Measurements from ENCODE around the gene FAM120B. TPM values are rescaled to one million over a fixed set of nuclear protein-coding genes. Genes with fewer than 3 reads are reported as not detected.

FAM120B gene
- total and polyA plus RNA-seq, 3 donors from 2014 or later, result 33.8 to 62.2 (median 40.6) TPM

DNA sequence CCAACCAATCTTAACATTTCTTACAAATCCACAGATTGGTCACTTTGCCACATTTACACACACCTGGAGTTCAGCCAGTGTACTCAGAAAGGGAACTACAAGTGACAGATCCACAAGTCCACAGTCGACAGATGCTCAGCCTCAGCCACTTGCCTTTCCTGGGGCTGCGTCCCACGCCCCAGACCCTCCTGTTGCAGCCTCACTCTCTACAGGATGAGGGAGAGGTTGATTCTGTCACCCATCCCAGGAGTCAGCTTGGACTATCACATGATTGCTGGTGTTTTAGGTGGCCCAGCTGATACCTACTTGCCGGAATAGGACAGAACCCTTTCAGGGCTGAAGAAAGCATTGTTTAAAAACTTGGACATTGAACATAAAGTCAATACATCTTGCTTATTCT is 108.8 kb downstream of the FAM120B start:
- Histone ChIP-seq H3K36me3 (ENCODE audit: low read depth, missing control alignments) (no peaks in the 10 kb centered on the region), H3K27ac (no peak overlapping the region), H3K9me3 (no peaks in the 10 kb centered on the region), H3K27me3 (no peaks in the 10 kb centered on the region), H3K4me1 (no peaks in the 10 kb centered on the region), H3K4me3 (no peak overlapping the region)
- WGBS, 2 donors, result 86 to 95% methylated on average over 4 of the region's 4 CpGs
- intact Hi-C loops (cut with DNase I; ENCODE audit: low total_unique reads), result no loop called here
- no peak for DNase-seq
- TF ChIP-seq POLR2A (IDR thresholded peaks at IDR 0.05), result no peak
- no peak for TF ChIP-seq CTCF (IDR thresholded peaks at IDR 0.05)

- intact Hi-C loops (cut with DNase I; ENCODE audit: low total_unique reads), result no loop called here
- TF ChIP-seq CTCF (IDR thresholded peaks at IDR 0.05) (no peak), POLR2A (IDR thresholded peaks at IDR 0.05) (no peak)
- no peak for DNase-seq
- WGBS, 2 donors, result 83 to 85% methylated on average over 8 of the region's 8 CpGs
- Histone ChIP-seq H3K9me3 (no peaks in the 10 kb centered on the region), H3K4me3 (no peak overlapping the region), H3K4me1 (no peaks in the 10 kb centered on the region), H3K27me3 (no peaks in the 10 kb centered on the region), H3K27ac (no peak overlapping the region), H3K36me3 (ENCODE audit: low read depth, missing control alignments) (no peaks in the 10 kb centered on the region)
Observed at GRCh38 chr6:170416303-170416702, 109.7 kb downstream of the FAM120B start.

GRCh38 chr6:170416959-170417606 is 110.5 kb downstream of the FAM120B start:
- no peaks in the 10 kb centered on the region for H3K36me3 ChIP-seq (ENCODE audit: low read depth, missing control alignments)
- H3K27ac ChIP-seq, result no peak overlapping the region
- no peaks in the 10 kb centered on the region for H3K9me3 ChIP-seq
- H3K27me3 ChIP-seq, result no peaks in the 10 kb centered on the region
- no peak for TF ChIP-seq CTCF (IDR thresholded peaks at IDR 0.05)
- no peak for TF ChIP-seq POLR2A (IDR thresholded peaks at IDR 0.05)
- H3K4me1 ChIP-seq, result no peaks in the 10 kb centered on the region
- no peak overlapping the region for H3K4me3 ChIP-seq
- WGBS, 2 donors, result 94 to 96% methylated on average over 10 of the region's 10 CpGs
- DNase-seq, result no peak
- intact Hi-C loops (cut with DNase I; ENCODE audit: low total_unique reads), result no loop called here

- Histone ChIP-seq H3K27me3 (no peaks in the 10 kb centered on the region), H3K4me3 (no peak overlapping the region), H3K4me1 (no peaks in the 10 kb centered on the region), H3K27ac (no peak overlapping the region), H3K9me3 (no peaks in the 10 kb centered on the region), H3K36me3 (ENCODE audit: low read depth, missing control alignments) (no peaks in the 10 kb centered on the region)
- TF ChIP-seq POLR2A (IDR thresholded peaks at IDR 0.05), result no peak
- no peak for TF ChIP-seq CTCF (IDR thresholded peaks at IDR 0.05)
- intact Hi-C loops (cut with DNase I; ENCODE audit: low total_unique reads), result no loop called here
- no peak for DNase-seq
- 89 to 94% methylated on average over 9 of the region's 9 CpGs for WGBS, 2 donors
Observed at GRCh38 chr6:170417881-170418280, 111.3 kb downstream of the FAM120B start.

- intact Hi-C loops (cut with DNase I; ENCODE audit: low total_unique reads), result no loop called here
- no peak overlapping the region for H3K4me3 ChIP-seq
- WGBS, 2 donors, result 67 to 77% methylated on average over 7 of the region's 7 CpGs
- no peak overlapping the region for H3K27ac ChIP-seq
- no peaks in the 10 kb centered on the region for H3K36me3 ChIP-seq (ENCODE audit: low read depth, missing control alignments)
- H3K27me3 ChIP-seq, result no peaks in the 10 kb centered on the region
- no peak for TF ChIP-seq POLR2A (IDR thresholded peaks at IDR 0.05)
- no peak for TF ChIP-seq CTCF (IDR thresholded peaks at IDR 0.05)
- no peaks in the 10 kb centered on the region for H3K9me3 ChIP-seq
- DNase-seq, result no peak
- peaks cover 4% of the 10 kb centered on the region for H3K4me1 ChIP-seq
Observed at GRCh38 chr6:170420283-170420682, 113.7 kb downstream of the FAM120B start.
